ENCODE measurements around the gene FAAH.

DNA sequence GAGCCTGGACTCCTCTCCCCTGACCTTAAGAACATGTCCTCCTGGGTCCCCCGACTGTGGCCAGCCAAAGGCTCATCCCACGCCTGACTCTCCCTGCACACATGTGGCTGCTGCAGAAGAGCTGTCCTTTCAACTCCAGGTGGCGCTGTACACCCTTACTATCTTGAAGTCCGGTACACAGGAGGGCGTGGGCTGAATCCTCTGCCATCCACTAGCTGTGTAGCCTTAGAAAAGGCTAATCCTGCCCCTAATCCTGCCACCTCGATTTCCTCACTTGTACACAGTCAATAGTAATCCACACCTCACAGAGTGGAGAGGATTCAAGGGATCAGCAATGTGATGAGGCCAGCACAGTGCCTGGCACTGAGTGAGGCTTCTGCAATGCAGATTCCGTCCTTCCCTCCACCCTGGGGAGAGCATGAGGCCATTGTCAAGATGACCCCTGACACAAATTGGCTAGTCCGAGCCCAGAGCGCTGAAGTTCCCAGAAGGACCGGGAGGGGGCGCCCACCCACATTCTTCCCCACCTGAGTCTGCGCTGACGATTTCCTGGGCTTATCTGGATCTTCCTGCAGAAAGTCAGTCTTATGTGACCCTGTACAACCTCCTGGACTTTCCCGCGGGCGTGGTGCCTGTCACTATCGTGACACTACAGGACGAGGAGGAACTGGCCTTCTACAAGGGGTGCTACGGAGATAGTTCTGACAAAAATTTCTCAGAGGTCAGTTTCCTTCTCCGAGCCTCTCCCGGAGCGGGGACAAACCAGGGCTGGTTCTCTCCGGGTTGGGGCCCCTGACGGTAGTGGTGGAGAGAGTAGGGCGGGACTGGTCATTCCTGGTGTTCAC, 48.4 kb downstream of the FAAH start:
- TF ChIP-seq EZH2 (IDR thresholded peaks at IDR 0.05) (no peak), POLR2AphosphoS5 (IDR thresholded peaks at IDR 0.05; ENCODE audit: borderline replicate concordance, low read depth, low read length) (no peak), FOXP2 (optimal IDR thresholded peaks at IDR 0.05; ENCODE audit: control extremely low read depth, extremely low read length, insufficient read depth) (no peak)

Data from SK-N-MC (cell line).